ENCODE data around the gene RAD9A. TPM values are rescaled to one million over a fixed set of nuclear protein-coding genes. Genes with fewer than 3 reads are reported as not detected.

The RAD9A gene
- polyA plus RNA-seq, 1 of the 3 experiments (the other 2 are of a cell fraction) = 22.3 TPM

DNA sequence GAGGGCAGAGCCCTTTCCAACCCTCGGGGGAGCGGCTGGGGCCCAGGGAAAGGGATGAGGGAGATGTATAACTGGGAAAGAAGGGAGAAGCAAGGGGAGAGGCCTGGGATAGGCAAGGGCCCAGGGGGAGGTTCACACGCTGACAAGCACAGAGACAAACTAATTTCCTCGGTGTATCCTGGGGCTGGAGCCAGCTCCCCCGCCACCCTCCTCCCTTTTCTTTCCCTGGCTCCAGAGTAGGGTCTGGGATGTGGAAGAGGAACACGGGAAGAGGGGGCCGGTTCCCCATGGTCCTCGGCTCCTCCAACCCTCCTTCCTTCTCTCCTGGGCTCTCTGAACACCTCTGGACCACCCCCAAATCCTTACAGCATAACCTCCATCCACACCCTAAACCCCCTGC lies 25.2 kb upstream of the RAD9A start:
- peaks cover 3% of the 10 kb centered on the region for H3F3A ChIP-seq (replicated peaks; ENCODE audit: insufficient read depth)
- H3K36me3 ChIP-seq (replicated peaks in 1 of 2; ENCODE audit: control insufficient read depth in 1 of 2, insufficient read depth in 2 of 2, low read length in 1 of 2) = peaks cover 13 to 16% of the 10 kb centered on the region in 2 experiments
- no peaks in the 10 kb centered on the region for H3K9me2 ChIP-seq
- no peak for DNase-seq
- ChIA-PET POLR2A (interaction anchor here (1.3 kb wide), 1 partner anchor 138 kb away, joined by 3 read pairs; the partner anchor contains the start of gene PITPNM1), CTCF (interaction anchor here (3.2 to 20.0 kb wide), 3 partner anchors 10 to 14 kb away, joined by 15 to 955 read pairs (median 78); partner anchors contain the start of genes CLCF1 and POLD4)
- peaks cover 68% of the 10 kb centered on the region for H3K79me2 ChIP-seq (ENCODE audit: insufficient read depth)
- H2AFZ ChIP-seq (ENCODE audit: low read depth) = no peak overlapping the region
- 74% methylated on average over 8 of the region's 8 CpGs for WGBS (ENCODE audit: low lambda C conversion rate)
- H3K4me3 ChIP-seq (ENCODE audit: low read depth in 2 of 2, low read length in 1 of 2) = no peak overlapping the region
- peaks cover 12 to 21% of the 10 kb centered on the region in 2 experiments; a peak in 3 of 4 replicates for H3K4me1 ChIP-seq (ENCODE audit: control insufficient read depth in 1 of 2, insufficient read depth in 2 of 2, low read depth in 1 of 2, low read length in 1 of 2)
- H3K4me2 ChIP-seq = no peak overlapping the region
- no peaks in the 10 kb centered on the region for H3K27me3 ChIP-seq (ENCODE audit: insufficient read depth)
- H3K9me3 ChIP-seq = no peaks in the 10 kb centered on the region
- peaks cover 73% of the 10 kb centered on the region for H4K20me1 ChIP-seq (ENCODE audit: insufficient read depth)
- no peak overlapping the region for H3K9ac ChIP-seq
- no peak overlapping the region for H3K27ac ChIP-seq (ENCODE audit: low read depth in 2 of 2, low read length in 1 of 2)
- TF ChIP-seq RCOR1 (IDR thresholded peaks at IDR 0.05; ENCODE audit: low read length) (no peak), YY1 (IDR thresholded peaks at IDR 0.05; ENCODE audit: low read depth) (no peak), RAD21 (IDR thresholded peaks at IDR 0.05; ENCODE audit: low read length) (no peak), GABPA (IDR thresholded peaks at IDR 0.05; ENCODE audit: low read depth) (no peak), FOXM1 (IDR thresholded peaks at IDR 0.05; ENCODE audit: low read depth) (no peak), TAF1 (IDR thresholded peaks at IDR 0.05; ENCODE audit: borderline replicate concordance, low read depth, low read length) (no peak), NRF1 (IDR thresholded peaks at IDR 0.05; ENCODE audit: low read depth, low read length) (no peak), GATA2 (CRISPR knock-in tag; IDR thresholded peaks at IDR 0.05) (no peak), SMC3 (IDR thresholded peaks at IDR 0.05; ENCODE audit: low read depth, low read length) (no peak)
- TF ChIP-seq, protein P1, sequence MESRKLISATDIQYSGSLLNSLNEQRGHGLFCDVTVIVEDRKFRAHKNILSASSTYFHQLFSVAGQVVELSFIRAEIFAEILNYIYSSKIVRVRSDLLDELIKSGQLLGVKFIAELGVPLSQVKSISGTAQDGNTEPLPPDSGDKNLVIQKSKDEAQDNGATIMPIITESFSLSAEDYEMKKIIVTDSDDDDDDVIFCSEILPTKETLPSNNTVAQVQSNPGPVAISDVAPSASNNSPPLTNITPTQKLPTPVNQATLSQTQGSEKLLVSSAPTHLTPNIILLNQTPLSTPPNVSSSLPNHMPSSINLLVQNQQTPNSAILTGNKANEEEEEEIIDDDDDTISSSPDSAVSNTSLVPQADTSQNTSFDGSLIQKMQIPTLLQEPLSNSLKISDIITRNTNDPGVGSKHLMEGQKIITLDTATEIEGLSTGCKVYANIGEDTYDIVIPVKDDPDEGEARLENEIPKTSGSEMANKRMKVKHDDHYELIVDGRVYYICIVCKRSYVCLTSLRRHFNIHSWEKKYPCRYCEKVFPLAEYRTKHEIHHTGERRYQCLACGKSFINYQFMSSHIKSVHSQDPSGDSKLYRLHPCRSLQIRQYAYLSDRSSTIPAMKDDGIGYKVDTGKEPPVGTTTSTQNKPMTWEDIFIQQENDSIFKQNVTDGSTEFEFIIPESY (IDR thresholded peaks at IDR 0.05; ENCODE audit: borderline replicate concordance, low read depth) = no peak
- TF ChIP-seq, protein P2, sequence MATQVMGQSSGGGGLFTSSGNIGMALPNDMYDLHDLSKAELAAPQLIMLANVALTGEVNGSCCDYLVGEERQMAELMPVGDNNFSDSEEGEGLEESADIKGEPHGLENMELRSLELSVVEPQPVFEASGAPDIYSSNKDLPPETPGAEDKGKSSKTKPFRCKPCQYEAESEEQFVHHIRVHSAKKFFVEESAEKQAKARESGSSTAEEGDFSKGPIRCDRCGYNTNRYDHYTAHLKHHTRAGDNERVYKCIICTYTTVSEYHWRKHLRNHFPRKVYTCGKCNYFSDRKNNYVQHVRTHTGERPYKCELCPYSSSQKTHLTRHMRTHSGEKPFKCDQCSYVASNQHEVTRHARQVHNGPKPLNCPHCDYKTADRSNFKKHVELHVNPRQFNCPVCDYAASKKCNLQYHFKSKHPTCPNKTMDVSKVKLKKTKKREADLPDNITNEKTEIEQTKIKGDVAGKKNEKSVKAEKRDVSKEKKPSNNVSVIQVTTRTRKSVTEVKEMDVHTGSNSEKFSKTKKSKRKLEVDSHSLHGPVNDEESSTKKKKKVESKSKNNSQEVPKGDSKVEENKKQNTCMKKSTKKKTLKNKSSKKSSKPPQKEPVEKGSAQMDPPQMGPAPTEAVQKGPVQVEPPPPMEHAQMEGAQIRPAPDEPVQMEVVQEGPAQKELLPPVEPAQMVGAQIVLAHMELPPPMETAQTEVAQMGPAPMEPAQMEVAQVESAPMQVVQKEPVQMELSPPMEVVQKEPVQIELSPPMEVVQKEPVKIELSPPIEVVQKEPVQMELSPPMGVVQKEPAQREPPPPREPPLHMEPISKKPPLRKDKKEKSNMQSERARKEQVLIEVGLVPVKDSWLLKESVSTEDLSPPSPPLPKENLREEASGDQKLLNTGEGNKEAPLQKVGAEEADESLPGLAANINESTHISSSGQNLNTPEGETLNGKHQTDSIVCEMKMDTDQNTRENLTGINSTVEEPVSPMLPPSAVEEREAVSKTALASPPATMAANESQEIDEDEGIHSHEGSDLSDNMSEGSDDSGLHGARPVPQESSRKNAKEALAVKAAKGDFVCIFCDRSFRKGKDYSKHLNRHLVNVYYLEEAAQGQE (IDR thresholded peaks at IDR 0.05; ENCODE audit: low read depth, low read length) = no peak
- TF ChIP-seq, protein P3, sequence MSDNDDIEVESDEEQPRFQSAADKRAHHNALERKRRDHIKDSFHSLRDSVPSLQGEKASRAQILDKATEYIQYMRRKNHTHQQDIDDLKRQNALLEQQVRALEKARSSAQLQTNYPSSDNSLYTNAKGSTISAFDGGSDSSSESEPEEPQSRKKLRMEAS (IDR thresholded peaks at IDR 0.05; ENCODE audit: low read depth) = no peak
- TF ChIP-seq, protein P4, sequence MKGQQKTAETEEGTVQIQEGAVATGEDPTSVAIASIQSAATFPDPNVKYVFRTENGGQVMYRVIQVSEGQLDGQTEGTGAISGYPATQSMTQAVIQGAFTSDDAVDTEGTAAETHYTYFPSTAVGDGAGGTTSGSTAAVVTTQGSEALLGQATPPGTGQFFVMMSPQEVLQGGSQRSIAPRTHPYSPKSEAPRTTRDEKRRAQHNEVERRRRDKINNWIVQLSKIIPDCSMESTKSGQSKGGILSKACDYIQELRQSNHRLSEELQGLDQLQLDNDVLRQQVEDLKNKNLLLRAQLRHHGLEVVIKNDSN (IDR thresholded peaks at IDR 0.05; ENCODE audit: borderline replicate concordance, low read depth) = no peak
- TF ChIP-seq, protein P5, sequence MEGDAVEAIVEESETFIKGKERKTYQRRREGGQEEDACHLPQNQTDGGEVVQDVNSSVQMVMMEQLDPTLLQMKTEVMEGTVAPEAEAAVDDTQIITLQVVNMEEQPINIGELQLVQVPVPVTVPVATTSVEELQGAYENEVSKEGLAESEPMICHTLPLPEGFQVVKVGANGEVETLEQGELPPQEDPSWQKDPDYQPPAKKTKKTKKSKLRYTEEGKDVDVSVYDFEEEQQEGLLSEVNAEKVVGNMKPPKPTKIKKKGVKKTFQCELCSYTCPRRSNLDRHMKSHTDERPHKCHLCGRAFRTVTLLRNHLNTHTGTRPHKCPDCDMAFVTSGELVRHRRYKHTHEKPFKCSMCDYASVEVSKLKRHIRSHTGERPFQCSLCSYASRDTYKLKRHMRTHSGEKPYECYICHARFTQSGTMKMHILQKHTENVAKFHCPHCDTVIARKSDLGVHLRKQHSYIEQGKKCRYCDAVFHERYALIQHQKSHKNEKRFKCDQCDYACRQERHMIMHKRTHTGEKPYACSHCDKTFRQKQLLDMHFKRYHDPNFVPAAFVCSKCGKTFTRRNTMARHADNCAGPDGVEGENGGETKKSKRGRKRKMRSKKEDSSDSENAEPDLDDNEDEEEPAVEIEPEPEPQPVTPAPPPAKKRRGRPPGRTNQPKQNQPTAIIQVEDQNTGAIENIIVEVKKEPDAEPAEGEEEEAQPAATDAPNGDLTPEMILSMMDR (IDR thresholded peaks at IDR 0.05) = no peak
